ENCODE measurements around the gene SH3PXD2A. TPM values are rescaled to one million over a fixed set of nuclear protein-coding genes. Genes with fewer than 3 reads are reported as not detected.

SH3PXD2A gene
- total RNA-seq, 1 experiment from 2014 or later, result 4.5 TPM

- H3K23ac ChIP-seq (ENCODE audit: insufficient read length, low read depth, low read length), result no peak overlapping the region
- no peak overlapping the region for H2BK120ac ChIP-seq (ENCODE audit: low read depth, low read length, poor library complexity, severe bottlenecking)
- H3K4me1 Mint-ChIP-seq, result no peaks in the 10 kb centered on the region; a peak in 2 of 4 replicates
- H3K27ac Mint-ChIP-seq, result no peak overlapping the region
- H2BK5ac ChIP-seq (ENCODE audit: insufficient read length, low read length), result no peak overlapping the region
- H3K9me3 ChIP-seq (ENCODE audit: control insufficient read depth, low read depth, low read length), result no peaks in the 10 kb centered on the region
- H4K91ac ChIP-seq (ENCODE audit: insufficient read length, low read depth, low read length), result no peak overlapping the region
- no peaks in the 10 kb centered on the region for H3K79me2 ChIP-seq (ENCODE audit: insufficient read depth, low read length)
- no peaks in the 10 kb centered on the region for H3K79me1 ChIP-seq (ENCODE audit: insufficient read depth, low read depth, low read length, poor library complexity, severe bottlenecking)
- H4K5ac ChIP-seq (ENCODE audit: insufficient read length, low read depth, low read length), result no peak overlapping the region
- H3T11ph ChIP-seq (ENCODE audit: low read length), result no peak overlapping the region
- no peaks in the 10 kb centered on the region; the same call in 1 of the 2 replicates for H3K27me3 Mint-ChIP-seq (ENCODE audit: low read depth)
- no peak for DNase-seq
- H3K14ac ChIP-seq (ENCODE audit: insufficient read depth, low read length), result no peak overlapping the region
- H3K4ac ChIP-seq (ENCODE audit: low read depth, low read length), result no peak overlapping the region
- peaks cover 0 to 13% (median 13%) of the 10 kb centered on the region in 3 experiments; a peak in 5 of 7 replicates for H3K36me3 Mint-ChIP-seq (ENCODE audit: insufficient read depth in 1 of 3, low read depth in 3 of 3)
- WGBS (ENCODE audit: extremely low coverage, insufficient read length, low lambda C conversion rate), result no CpG with 5 or more reads among the region's 5 CpGs
- no peaks in the 10 kb centered on the region for H3K23me2 ChIP-seq (ENCODE audit: insufficient read length, low read depth, low read length, poor library complexity, severe bottlenecking)
- H2BK20ac ChIP-seq (ENCODE audit: low read depth, low read length, poor library complexity, severe bottlenecking), result no peak overlapping the region
- no peak overlapping the region for H3K9ac ChIP-seq (ENCODE audit: extremely low read depth, insufficient read length, low read length)
- no peak overlapping the region for H4K8ac ChIP-seq (replicated peaks; ENCODE audit: insufficient read length, low read depth, low read length)
- no peak overlapping the region for H2AFZ ChIP-seq (ENCODE audit: low read length)
- no peaks in the 10 kb centered on the region for H4K20me1 ChIP-seq (ENCODE audit: control insufficient read depth, insufficient read depth, insufficient read length)
- H3K27ac ChIP-seq (ENCODE audit: insufficient read length, low read depth, low read length), result no peak overlapping the region
- H2BK15ac ChIP-seq (ENCODE audit: low read depth, low read length), result no peak overlapping the region
- no peak overlapping the region for H3K56ac ChIP-seq (ENCODE audit: insufficient read length, low read depth, low read length)
- no peaks in the 10 kb centered on the region for H3K9me3 Mint-ChIP-seq
- H3K4me1 ChIP-seq (ENCODE audit: insufficient read depth, low read length), result no peaks in the 10 kb centered on the region
- H3K4me2 ChIP-seq (ENCODE audit: insufficient read depth, insufficient read length, low read length), result no peak overlapping the region
- H2AK5ac ChIP-seq (ENCODE audit: insufficient read length, low read length), result no peak overlapping the region
- H3K27me3 ChIP-seq (ENCODE audit: insufficient read depth, low read length), result no peaks in the 10 kb centered on the region
- no peak overlapping the region for H3K18ac ChIP-seq (ENCODE audit: insufficient read length, low read depth, low read length)
- no peak overlapping the region for H3K4me3 Mint-ChIP-seq
- TF ChIP-seq, protein P1, sequence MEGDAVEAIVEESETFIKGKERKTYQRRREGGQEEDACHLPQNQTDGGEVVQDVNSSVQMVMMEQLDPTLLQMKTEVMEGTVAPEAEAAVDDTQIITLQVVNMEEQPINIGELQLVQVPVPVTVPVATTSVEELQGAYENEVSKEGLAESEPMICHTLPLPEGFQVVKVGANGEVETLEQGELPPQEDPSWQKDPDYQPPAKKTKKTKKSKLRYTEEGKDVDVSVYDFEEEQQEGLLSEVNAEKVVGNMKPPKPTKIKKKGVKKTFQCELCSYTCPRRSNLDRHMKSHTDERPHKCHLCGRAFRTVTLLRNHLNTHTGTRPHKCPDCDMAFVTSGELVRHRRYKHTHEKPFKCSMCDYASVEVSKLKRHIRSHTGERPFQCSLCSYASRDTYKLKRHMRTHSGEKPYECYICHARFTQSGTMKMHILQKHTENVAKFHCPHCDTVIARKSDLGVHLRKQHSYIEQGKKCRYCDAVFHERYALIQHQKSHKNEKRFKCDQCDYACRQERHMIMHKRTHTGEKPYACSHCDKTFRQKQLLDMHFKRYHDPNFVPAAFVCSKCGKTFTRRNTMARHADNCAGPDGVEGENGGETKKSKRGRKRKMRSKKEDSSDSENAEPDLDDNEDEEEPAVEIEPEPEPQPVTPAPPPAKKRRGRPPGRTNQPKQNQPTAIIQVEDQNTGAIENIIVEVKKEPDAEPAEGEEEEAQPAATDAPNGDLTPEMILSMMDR (conservative IDR thresholded peaks at IDR 0.05), result no peak
- no peak overlapping the region for H2BK12ac ChIP-seq (ENCODE audit: insufficient read length, low read depth, low read length)
These were observed 45.9 kb upstream of the SH3PXD2A start for GRCh38 chr10:103901299-103901698.

Data from H9 (cell line).